Trophoblast cell (in vitro differentiated cells and primary cell): ENCODE results near the gene POLRMT.
"Not testable (repeated sequence)": the region's sequence is repeated elsewhere in the genome, so short reads cannot be mapped to it uniquely, and the experiment has no call there.

Experiments
- DNase-seq, 2 donors: peaks; one replicate each; pipeline ENCODE4 v3.0.0-alpha.2; 2016
- H2AFZ ChIP-seq: 2 replicates; pipeline ENCODE4 v1.6.1; 2013; ENCODE audit warnings: low read length, moderate library complexity, mild to moderate bottlenecking; ENCODE audit not compliant: insufficient read depth, poor library complexity
- H2AK5ac ChIP-seq: 2 replicates; pipeline ENCODE4 v1.6.1; 2013; ENCODE audit warnings: mild to moderate bottlenecking, low read length
- H2BK120ac ChIP-seq: 2 replicates; pipeline ENCODE4 v1.6.1; 2013; ENCODE audit warnings: low read length, mild to moderate bottlenecking, moderate library complexity; ENCODE audit not compliant: insufficient read depth, poor library complexity
- H2BK12ac ChIP-seq: 2 replicates; pipeline ENCODE4 v1.6.1; 2013; ENCODE audit warnings: mild to moderate bottlenecking, low read length, moderate library complexity
- H2BK5ac ChIP-seq: 2 replicates; pipeline ENCODE4 v1.6.1; 2013; ENCODE audit warnings: low read length, low read depth, moderate library complexity, mild to moderate bottlenecking; ENCODE audit not compliant: poor library complexity
- H3K14ac ChIP-seq: 2 replicates; pipeline ENCODE4 v1.6.1; 2013; ENCODE audit warnings: mild to moderate bottlenecking, low read length
- H3K18ac ChIP-seq: 2 replicates; pipeline ENCODE4 v1.6.1; 2013; ENCODE audit warnings: mild to moderate bottlenecking, low read length
- H3K23ac ChIP-seq: 2 replicates; pipeline ENCODE4 v1.6.1; 2013; ENCODE audit warnings: low read length
- H3K27ac ChIP-seq: 2 replicates; pipeline ENCODE4 v1.5.1; 2013; ENCODE audit warnings: low read depth, mild to moderate bottlenecking, inconsistent platforms, low read length, moderate library complexity
- H3K27me3 ChIP-seq: 2 replicates; pipeline ENCODE4 v1.6.1; 2013; ENCODE audit warnings: inconsistent platforms, mild to moderate bottlenecking, low read length, moderate library complexity; ENCODE audit not compliant: insufficient read depth
- H3K36me3 ChIP-seq, 2 experiments: 1 replicate in 1 of 2; 2 replicates in 1 of 2; pipeline ENCODE4 v1.6.1; 2013; ENCODE audit warnings: low read length in 2 of 2, mild to moderate bottlenecking in 2 of 2, moderate library complexity in 1 of 2; ENCODE audit not compliant: insufficient read depth in 2 of 2, control insufficient read depth in 1 of 2
- H3K4ac ChIP-seq: 2 replicates; pipeline ENCODE4 v1.6.1; 2013; ENCODE audit warnings: low read depth, mild to moderate bottlenecking, low read length, moderate library complexity
- H3K4me1 ChIP-seq, 2 experiments: 1 replicate in 1 of 2; 2 replicates in 1 of 2; pipeline ENCODE4 v1.6.1; 2013; ENCODE audit warnings: low read length in 2 of 2, mild to moderate bottlenecking in 2 of 2, moderate library complexity in 1 of 2; ENCODE audit not compliant: insufficient read depth in 2 of 2, control insufficient read depth in 1 of 2
- H3K4me2 ChIP-seq: 2 replicates; pipeline ENCODE4 v1.6.1; 2013; ENCODE audit warnings: inconsistent platforms, mild to moderate bottlenecking, low read length, moderate library complexity
- H3K4me3 ChIP-seq: 2 replicates; pipeline ENCODE4 v1.5.1; 2013; ENCODE audit warnings: mild to moderate bottlenecking, low read depth, low read length, inconsistent platforms
- H3K79me1 ChIP-seq: one replicate; pipeline ENCODE4 v1.6.1; 2013; ENCODE audit warnings: low read length
- H3K79me2 ChIP-seq: 2 replicates; pipeline ENCODE4 v1.6.1; 2013; ENCODE audit warnings: low read length, mild to moderate bottlenecking; ENCODE audit not compliant: control insufficient read depth, insufficient read depth, poor library complexity
- H3K9ac ChIP-seq: 2 replicates; pipeline ENCODE4 v1.6.1; 2013; ENCODE audit warnings: mild to moderate bottlenecking, low read length
- H3K9me3 ChIP-seq: 2 replicates; pipeline ENCODE4 v1.6.1; 2013; ENCODE audit warnings: low read depth, mild to moderate bottlenecking, control low read depth, inconsistent platforms, low read length; ENCODE audit not compliant: insufficient read depth
- H4K12ac ChIP-seq: 2 replicates; pipeline ENCODE4 v1.6.1; 2013; ENCODE audit warnings: low read depth, mild to moderate bottlenecking, low read length, moderate library complexity
- H4K8ac ChIP-seq: 2 replicates; pipeline ENCODE4 v1.6.1; 2013; ENCODE audit warnings: low read depth, mild to moderate bottlenecking, low read length, moderate library complexity
- H4K91ac ChIP-seq: one replicate; pipeline ENCODE4 v1.6.1; 2013; ENCODE audit warnings: low read depth, mild to moderate bottlenecking, low read length, moderate library complexity
- WGBS: extraction: QIAGEN DNeasy Blood & Tissue Kit; methylation state at CpG from one replicate; pipeline ENCODE4 v1.1.7; 2013; ENCODE audit warnings: missing lambda C conversion rate; ENCODE audit not compliant: insufficient read length, insufficient coverage; ENCODE audit errors: extremely low coverage; 5-methylcytosine and 5-hydroxymethylcytosine counted together

The POLRMT gene

GRCh38 chr19:674282-675151 is 41.2 kb upstream of the POLRMT start:
- peaks cover 3% of the 10 kb centered on the region for H3K9me3 ChIP-seq
- H2BK5ac ChIP-seq: no peak overlapping the region
- no peak overlapping the region for H3K23ac ChIP-seq
- peaks cover 10% of the 10 kb centered on the region for H3K79me1 ChIP-seq
- no peak overlapping the region for H4K8ac ChIP-seq
- no peak overlapping the region for H2BK12ac ChIP-seq
- H3K36me3 ChIP-seq: no peaks in the 10 kb centered on the region
- no peak overlapping the region for H2AFZ ChIP-seq
- no peak overlapping the region for H4K91ac ChIP-seq
- H2BK120ac ChIP-seq: no peak overlapping the region
- DNase-seq: no peak
- no peak overlapping the region for H4K12ac ChIP-seq
- no peak overlapping the region for H3K9ac ChIP-seq
- no peak overlapping the region for H3K27ac ChIP-seq
- H3K4me2 ChIP-seq: no peak overlapping the region
- no CpG with 5 or more reads among the region's 38 CpGs for WGBS
- H3K79me2 ChIP-seq: peaks cover 4% of the 10 kb centered on the region
- no peak overlapping the region for H3K14ac ChIP-seq
- H3K18ac ChIP-seq: no peak overlapping the region
- H2AK5ac ChIP-seq: no peak overlapping the region
- H3K4me1 ChIP-seq: peaks cover 13 to 25% of the 10 kb centered on the region in 2 experiments
- no peak overlapping the region for H3K4me3 ChIP-seq
- H3K27me3 ChIP-seq: no peaks in the 10 kb centered on the region
- H3K4ac ChIP-seq: no peak overlapping the region

GRCh38 chr19:670609-671075 is 37.3 kb upstream of the POLRMT start:
- Histone ChIP-seq H3K4ac (no peak overlapping the region), H3K9me3 (peaks cover 8% of the 10 kb centered on the region), H3K79me2 (no peaks in the 10 kb centered on the region), H2BK5ac (no peak overlapping the region), H4K8ac (no peak overlapping the region), H3K4me3 (no peak overlapping the region), H3K36me3 (no peaks in the 10 kb centered on the region), H3K9ac (no peak overlapping the region), H2AFZ (no peak overlapping the region), H3K4me1 (peaks cover 0 to 2% of the 10 kb centered on the region in 2 experiments), H3K27ac (no peak overlapping the region), H3K27me3 (no peaks in the 10 kb centered on the region), H2BK12ac (no peak overlapping the region), H3K18ac (no peak overlapping the region), H3K23ac (no peak overlapping the region), H3K79me1 (no peaks in the 10 kb centered on the region), H3K14ac (no peak overlapping the region), H2AK5ac (no peak overlapping the region), H4K12ac (no peak overlapping the region), H3K4me2 (no peak overlapping the region), H4K91ac (no peak overlapping the region), H2BK120ac (no peak overlapping the region)
- no CpG with 5 or more reads among the region's 9 CpGs for WGBS
- DNase-seq: peak; percentile 71 to 80

- H3K4ac ChIP-seq, H2BK12ac ChIP-seq, H3K79me2 ChIP-seq, H3K4me1 ChIP-seq, H3K14ac ChIP-seq, H2BK5ac ChIP-seq, H2AFZ ChIP-seq, H2BK120ac ChIP-seq, H4K12ac ChIP-seq, H3K18ac ChIP-seq, H3K36me3 ChIP-seq, H3K27me3 ChIP-seq, H3K9ac ChIP-seq, H3K27ac ChIP-seq, H3K4me2 ChIP-seq, H4K8ac ChIP-seq, H3K9me3 ChIP-seq, H3K23ac ChIP-seq, H3K4me3 ChIP-seq, H2AK5ac ChIP-seq, H3K79me1 ChIP-seq, H4K91ac ChIP-seq: not testable (repeated sequence)
- peak; percentile 79 to 94 for DNase-seq
- no CpG with 5 or more reads among the region's 12 CpGs for WGBS
These were observed 35.5 kb upstream of the POLRMT start for GRCh38 chr19:668675-669434.

- H3K23ac ChIP-seq, H2AFZ ChIP-seq, H4K12ac ChIP-seq, H3K36me3 ChIP-seq, H3K27me3 ChIP-seq, H2BK12ac ChIP-seq, H2BK5ac ChIP-seq, H4K91ac ChIP-seq, H3K4ac ChIP-seq, H3K4me3 ChIP-seq, H2AK5ac ChIP-seq, H3K4me2 ChIP-seq, H3K18ac ChIP-seq, H3K14ac ChIP-seq, H2BK120ac ChIP-seq, H4K8ac ChIP-seq, H3K4me1 ChIP-seq, H3K27ac ChIP-seq, H3K9ac ChIP-seq: not testable (repeated sequence)
- Histone ChIP-seq H3K9me3 (peaks cover 10% of the 10 kb centered on the region), H3K79me2 (peaks cover 11% of the 10 kb centered on the region), H3K79me1 (peaks cover 14% of the 10 kb centered on the region)
- no CpG with 5 or more reads among the region's 38 CpGs for WGBS
- peak; percentile 85 to 89 for DNase-seq
These were observed 33.7 kb upstream of the POLRMT start for GRCh38 chr19:666985-667573.
